ENCODE data around the gene SIL1.

GRCh38 chr5:138981586-138981985 is 216.6 kb downstream of the SIL1 start:
- TF ChIP-seq FOS (IDR thresholded peaks at IDR 0.05; ENCODE audit: borderline replicate concordance, insufficient read depth, low read length) (no peak), CTCF (IDR thresholded peaks at IDR 0.05; ENCODE audit: extremely low read depth in 1 of 2, insufficient read depth in 1 of 2, low read depth in 1 of 2, low read length in 2 of 2) (no peak), POLR2A (IDR thresholded peaks at IDR 0.05; ENCODE audit: low read depth, low read length) (no peak), JUN (IDR thresholded peaks at IDR 0.05; ENCODE audit: borderline replicate concordance, insufficient read depth, insufficient read length, low read depth) (no peak), EZH2 (IDR thresholded peaks at IDR 0.05; ENCODE audit: borderline replicate concordance, low read depth, low read length, severe bottlenecking) (no peak), POLR2AphosphoS5 (IDR thresholded peaks at IDR 0.05; ENCODE audit: insufficient read depth, low read depth, low read length) (no peak), MAX (IDR thresholded peaks at IDR 0.05; ENCODE audit: insufficient read depth, insufficient read length) (no peak)
